GM21529 (cell line): ENCODE measurements around the gene AGPAT2.

Source experiments
- ATAC-seq: cut with Tn5 transposase; IDR thresholded peaks from one replicate; pipeline ENCODE4 v1.9.1; 2021; ENCODE audit not compliant: unreplicated experiment

The AGPAT2 gene

GRCh38 chr9:136674786-136675349 lies 12.4 kb downstream of the AGPAT2 start:
- ATAC-seq: no peak

- ATAC-seq: no peak
These were observed 13.1 kb downstream of the AGPAT2 start for GRCh38 chr9:136673975-136674785.

GRCh38 chr9:136673088-136673974 lies 13.9 kb downstream of the AGPAT2 start:
- ATAC-seq: no peak

GRCh38 chr9:136672431-136673087 lies 14.7 kb downstream of the AGPAT2 start:
- no peak for ATAC-seq

GRCh38 chr9:136671646-136672430 lies 15.4 kb downstream of the AGPAT2 start:
- no peak for ATAC-seq

- ATAC-seq: no peak
These were observed 16.0 kb downstream of the AGPAT2 start for GRCh38 chr9:136671254-136671614.

GRCh38 chr9:136670576-136671253 lies 16.5 kb downstream of the AGPAT2 start:
- no peak for ATAC-seq

- ATAC-seq: no peak
These were observed 17.3 kb downstream of the AGPAT2 start for GRCh38 chr9:136669791-136670464.

- ATAC-seq: no peak
These were observed 18.1 kb downstream of the AGPAT2 start for GRCh38 chr9:136668983-136669790.

- no peak for ATAC-seq
These were observed 19.1 kb downstream of the AGPAT2 start for GRCh38 chr9:136667940-136668760.

- no peak for ATAC-seq
These were observed 19.9 kb downstream of the AGPAT2 start for GRCh38 chr9:136667214-136667939.

GRCh38 chr9:136666372-136667213 lies 20.7 kb downstream of the AGPAT2 start:
- no peak for ATAC-seq

- no peak for ATAC-seq
These were observed 21.4 kb downstream of the AGPAT2 start for GRCh38 chr9:136665704-136666371.

GRCh38 chr9:136665111-136665703 lies 22.1 kb downstream of the AGPAT2 start:
- ATAC-seq: no peak
